GM12892 (cell line): ENCODE data around the gene PKIG.
A peak's percentile ranks its signal among the peaks of the same experiment; 100 is the strongest.

Source experiments
- DNase-seq: peaks from one replicate; pipeline ENCODE4 v3.0.0; 2011; ENCODE audit not compliant: insufficient read length
- FAIRE-seq: peaks from 2 replicates; lab custom pipeline; 2011; peaks lifted over from hg19 to GRCh38; lab: Jason Lieb, UNC
- POLR2A ChIP-seq: IDR thresholded peaks from 2 replicates; pipeline ENCODE4 v1.6.1; 2011; ENCODE audit warnings: low read depth, low read length, control low read depth
- POLR2AphosphoS5 ChIP-seq: IDR thresholded peaks from 2 replicates; pipeline ENCODE4 v1.6.1; 2011; ENCODE audit warnings: low read depth, low read length, control low read depth
- TAF1 ChIP-seq: IDR thresholded peaks from 2 replicates; pipeline ENCODE4 v1.6.1; 2011; ENCODE audit warnings: low read depth, mild to moderate bottlenecking, control low read depth, low read length, borderline replicate concordance

Gene PKIG

DNA sequence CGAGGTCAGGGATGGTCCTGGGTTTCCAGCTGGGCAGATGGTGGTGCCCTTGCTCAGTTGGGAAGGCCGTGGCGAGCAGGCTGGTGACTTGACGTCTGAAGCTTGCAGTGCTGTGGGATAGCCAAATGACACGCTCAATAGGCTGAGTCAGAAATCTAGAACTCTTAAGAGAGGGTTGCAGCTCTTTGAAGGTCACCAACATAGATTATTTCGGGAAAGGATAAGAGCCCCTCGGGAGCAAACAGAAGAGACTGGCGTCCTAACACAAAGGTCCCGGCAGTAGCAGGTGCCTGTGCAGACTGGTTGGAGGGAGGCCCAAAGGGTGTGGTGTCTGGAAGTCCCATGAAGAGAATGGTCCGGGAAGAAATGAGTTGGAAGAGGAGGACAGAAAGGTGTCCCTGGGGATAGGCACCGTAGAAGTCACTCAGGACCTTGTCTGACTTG lies 18.4 kb downstream of the PKIG start:
- FAIRE-seq, result no peak
- TF ChIP-seq TAF1, result no peak
- no peak for TF ChIP-seq POLR2A
- TF ChIP-seq POLR2AphosphoS5, result no peak

DNA sequence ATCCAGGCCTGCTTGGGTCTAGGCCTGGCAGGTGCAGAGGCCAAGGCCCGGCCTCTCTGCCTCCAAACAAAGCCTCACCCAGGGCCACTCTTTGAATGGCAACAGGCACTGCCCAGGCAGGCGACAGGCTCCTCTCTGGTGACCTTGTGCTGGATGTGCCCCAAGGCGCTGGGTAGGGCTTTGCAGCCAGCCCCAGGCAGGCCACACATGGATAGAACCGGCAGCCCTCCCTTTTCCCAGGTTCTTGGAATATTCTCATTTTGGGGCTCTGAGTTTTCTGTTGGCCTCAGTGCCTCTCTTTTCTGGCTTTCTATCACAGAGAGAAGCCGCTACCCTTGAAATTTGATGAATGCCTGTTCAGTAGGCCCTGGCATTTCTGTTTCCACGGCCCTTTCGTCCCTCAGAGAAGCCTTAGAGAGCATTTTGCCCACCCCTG lies 18.9 kb downstream of the PKIG start:
- DNase-seq, result no peak
- no peak for FAIRE-seq
- TF ChIP-seq POLR2AphosphoS5 (no peak), TAF1 (no peak), POLR2A (no peak)

More for the DNA sequence above, 18.4 kb downstream of the PKIG start:
- no peak for DNase-seq

DNA sequence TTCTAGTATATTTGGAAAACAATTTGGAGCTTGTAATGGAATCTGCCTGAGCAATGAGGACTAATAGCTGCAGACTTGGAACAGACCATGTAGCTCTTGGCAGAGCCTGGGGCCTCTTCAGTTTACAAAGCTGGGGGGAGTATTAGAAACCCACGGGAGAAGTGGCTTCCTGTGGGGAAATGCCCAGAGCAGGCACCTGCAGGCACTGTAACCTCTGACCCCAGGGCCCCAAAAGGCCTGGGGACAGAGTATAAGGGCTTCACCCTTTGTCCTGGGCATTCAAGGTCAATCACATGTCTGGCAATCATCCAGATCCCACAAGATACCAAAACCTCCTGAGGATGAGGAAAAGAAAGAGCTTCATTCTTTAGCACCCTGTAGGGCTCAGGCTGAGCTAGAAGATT lies 19.4 kb downstream of the PKIG start:
- DNase-seq, result no peak
- TF ChIP-seq POLR2AphosphoS5, result no peak
- no peak for FAIRE-seq

DNA sequence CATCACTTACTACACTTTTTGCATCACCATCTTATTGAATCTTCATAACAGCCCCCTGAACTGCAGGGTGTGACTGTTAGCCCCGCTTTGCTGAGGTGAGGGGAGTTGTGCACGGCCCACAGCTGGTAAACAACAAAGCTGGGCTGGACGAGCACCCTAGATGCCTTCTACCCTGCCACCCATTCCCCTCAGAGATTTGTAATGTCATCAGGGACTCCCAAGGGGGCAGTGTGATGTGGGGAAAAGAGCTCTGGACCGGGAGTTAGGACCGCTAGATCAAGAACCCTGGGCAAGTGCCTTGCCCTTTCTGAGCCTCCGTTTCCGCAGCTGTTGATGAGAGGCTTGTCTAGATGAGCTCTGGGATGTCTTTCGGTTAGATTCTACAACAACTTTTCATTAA lies 20.9 kb downstream of the PKIG start:
- DNase-seq (no peak), FAIRE-seq (no peak)
- TF ChIP-seq POLR2A, result no peak
- TF ChIP-seq TAF1, result no peak
- TF ChIP-seq POLR2AphosphoS5, result no peak

DNA sequence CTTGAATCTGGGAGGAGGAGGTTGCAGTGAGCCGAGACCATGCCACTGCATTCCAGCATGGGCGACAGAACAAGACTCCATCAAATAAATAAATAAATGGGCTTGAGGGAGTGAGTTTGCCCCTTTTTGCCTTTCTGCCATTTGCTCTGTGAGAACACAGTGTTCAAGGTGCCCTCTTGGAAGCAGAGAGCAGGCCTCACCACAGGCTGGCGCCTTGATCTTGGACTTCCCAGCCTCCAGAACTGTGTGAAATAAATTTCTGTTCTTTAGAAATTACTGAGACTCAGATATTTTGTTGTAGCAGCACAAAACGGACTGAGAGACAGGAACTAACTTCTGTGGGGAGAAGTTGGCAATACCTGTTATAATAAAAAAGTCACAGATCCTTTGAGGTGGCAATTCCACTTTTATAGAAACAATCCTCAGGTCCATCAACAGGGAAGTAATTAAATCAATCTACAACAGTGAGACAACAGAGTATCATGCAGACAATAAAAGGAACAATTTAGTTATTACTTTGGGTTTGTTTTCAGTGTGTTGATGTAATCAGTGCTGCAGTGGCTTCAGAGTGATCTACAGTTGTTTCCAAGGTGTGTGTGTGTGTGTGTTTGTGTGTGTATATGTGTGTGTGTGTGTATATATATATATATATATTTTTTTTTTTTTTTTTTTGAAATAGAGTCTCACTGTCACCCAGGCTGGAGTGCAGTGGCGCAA lies 24.5 kb downstream of the PKIG start:
- no peak for FAIRE-seq
- no peak for DNase-seq

DNA sequence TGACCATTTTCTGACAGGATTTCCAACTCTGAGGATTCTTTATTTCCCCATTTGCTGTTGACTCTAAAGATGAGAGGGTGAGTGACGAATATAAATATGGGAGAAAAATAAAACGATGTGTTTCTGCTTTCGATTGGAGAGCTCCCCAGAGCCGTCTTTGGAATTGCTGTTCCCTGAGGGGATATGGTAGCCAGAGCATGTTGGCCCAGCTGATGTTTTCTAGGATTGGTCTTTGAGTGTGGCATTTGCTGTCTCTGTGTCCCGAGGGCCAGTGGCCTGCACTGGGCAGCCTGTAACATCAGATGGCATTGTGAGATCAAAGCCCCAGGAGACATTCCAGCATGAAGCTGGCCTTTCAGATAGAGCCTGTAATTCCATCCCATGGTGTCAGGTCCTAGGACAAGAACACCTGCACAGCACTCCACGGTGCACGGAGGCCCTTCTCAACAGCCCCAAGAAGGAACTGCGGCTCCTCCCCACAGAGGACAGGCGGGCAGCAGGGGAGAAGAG lies 26.7 kb downstream of the PKIG start:
- TF ChIP-seq TAF1 (no peak), POLR2AphosphoS5 (no peak), POLR2A (no peak)
- FAIRE-seq (no peak), DNase-seq (no peak)

More for the DNA sequence above, 24.5 kb downstream of the PKIG start:
- no peak for TF ChIP-seq POLR2AphosphoS5
- TF ChIP-seq POLR2A, result no peak

DNA sequence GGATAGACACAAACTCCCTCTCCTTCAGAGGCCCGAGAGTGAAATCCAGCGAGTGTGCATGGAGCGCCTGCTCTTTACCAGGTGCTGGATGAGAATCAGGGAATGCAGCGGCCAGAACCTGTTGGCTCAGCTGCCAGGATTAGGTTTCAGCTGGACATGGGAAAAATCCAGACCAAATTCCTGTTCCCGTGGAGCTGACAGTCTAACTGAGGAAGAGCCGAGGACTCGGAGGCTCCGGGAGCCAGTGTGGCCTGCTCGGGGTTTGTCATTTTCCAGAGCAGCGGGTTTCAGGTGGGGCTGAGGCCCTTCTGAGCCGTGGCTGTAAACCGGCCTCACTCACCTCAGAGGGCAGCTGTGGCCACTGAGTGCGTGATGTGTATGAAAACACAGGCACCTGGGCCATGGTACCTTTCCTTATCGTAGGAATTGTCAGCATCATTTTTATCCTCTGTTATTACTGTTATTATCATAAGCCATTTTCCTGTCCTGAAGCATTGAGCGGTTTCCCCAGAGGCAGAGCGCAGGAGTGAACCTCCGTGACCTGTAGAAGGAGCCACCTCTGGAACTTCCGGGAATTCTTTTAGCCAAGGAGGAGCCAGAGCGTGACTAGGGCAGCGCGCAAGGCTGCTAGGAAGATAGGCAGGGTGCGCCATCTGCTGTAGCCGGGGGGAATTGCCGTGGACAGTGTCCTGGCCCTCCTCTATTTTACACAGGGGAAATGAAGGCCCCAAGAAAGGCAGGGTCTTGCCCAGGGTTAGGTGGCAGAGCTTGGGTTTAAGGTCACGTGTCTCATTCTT lies 27.3 kb downstream of the PKIG start:
- FAIRE-seq (peak; percentile 88), DNase-seq (peak; percentile 59)
- TF ChIP-seq POLR2AphosphoS5 (no peak), TAF1 (no peak), POLR2A (no peak)

DNA sequence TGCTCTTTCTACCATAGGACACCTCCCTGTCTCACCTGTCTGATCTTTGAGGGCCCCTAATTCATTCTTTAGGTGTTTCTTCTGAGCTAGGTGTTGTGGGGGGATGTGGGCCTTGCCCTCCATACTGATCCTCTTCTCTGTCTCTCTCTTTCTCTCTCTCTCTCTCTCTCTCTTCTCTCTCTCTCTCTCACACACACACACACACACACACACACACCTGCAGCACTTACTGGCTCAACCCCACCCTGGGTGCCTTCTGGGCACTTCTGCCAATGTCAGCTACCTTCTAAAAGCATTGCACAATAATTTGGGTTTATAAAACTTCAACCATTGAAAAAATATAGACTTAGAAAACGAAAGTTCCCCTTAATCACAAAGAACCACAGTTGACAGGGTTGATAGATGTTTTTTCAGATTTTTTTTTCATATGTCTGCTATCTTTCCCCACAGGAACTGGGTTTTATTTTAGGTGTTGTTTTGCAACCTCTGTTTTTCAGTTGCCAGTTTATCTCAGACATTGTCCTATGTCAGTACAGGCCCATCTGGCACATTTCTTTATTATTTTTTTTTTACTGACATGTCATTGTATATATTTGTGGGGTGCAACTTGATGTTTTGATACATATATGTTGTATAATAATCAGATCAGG lies 28.1 kb downstream of the PKIG start:
- DNase-seq, result no peak
- no peak for FAIRE-seq
- TF ChIP-seq POLR2AphosphoS5 (no peak), TAF1 (no peak), POLR2A (no peak)

DNA sequence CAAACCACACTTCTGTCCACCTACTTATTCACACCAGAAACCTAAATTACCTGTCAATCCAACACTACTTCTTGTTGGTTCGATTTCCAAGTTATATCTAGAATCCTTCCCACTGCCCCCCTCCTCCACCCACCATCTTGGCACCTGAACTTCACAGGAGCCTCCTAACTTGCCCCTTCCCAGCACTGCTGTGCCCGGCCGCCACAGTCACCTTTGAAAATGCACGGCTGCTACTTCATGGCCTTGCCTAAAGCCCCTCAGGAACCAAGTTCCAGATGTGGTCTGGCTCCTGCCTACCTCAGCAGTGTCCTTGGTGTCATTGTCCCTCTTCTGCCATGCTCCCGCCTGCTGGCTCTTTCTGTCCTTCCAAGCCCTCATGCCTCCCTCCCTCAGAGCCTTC lies 31.2 kb downstream of the PKIG start:
- TF ChIP-seq POLR2A, result no peak
- no peak for TF ChIP-seq POLR2AphosphoS5
- no peak for TF ChIP-seq TAF1
- DNase-seq, result no peak
- no peak for FAIRE-seq

DNA sequence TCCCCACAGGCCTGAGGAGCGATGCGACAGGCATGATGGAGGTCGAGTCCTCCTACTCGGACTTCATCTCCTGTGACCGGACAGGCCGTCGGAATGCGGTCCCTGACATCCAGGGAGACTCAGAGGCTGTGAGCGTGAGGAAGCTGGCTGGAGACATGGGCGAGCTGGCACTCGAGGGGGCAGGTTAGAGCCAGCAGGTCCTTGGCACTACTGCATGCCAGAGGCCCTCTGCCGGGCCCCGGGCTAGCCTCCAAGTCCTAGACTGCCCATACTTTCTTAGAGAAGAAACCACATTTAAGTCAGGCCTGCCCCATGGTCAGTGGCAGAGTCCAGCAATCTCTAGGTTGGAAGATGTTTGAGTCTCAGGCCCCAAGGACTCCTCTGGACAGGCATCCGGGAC lies 32.1 kb downstream of the PKIG start:
- no peak for DNase-seq
- no peak for FAIRE-seq
- TF ChIP-seq POLR2AphosphoS5 (no peak), TAF1 (no peak), POLR2A (no peak)

DNA sequence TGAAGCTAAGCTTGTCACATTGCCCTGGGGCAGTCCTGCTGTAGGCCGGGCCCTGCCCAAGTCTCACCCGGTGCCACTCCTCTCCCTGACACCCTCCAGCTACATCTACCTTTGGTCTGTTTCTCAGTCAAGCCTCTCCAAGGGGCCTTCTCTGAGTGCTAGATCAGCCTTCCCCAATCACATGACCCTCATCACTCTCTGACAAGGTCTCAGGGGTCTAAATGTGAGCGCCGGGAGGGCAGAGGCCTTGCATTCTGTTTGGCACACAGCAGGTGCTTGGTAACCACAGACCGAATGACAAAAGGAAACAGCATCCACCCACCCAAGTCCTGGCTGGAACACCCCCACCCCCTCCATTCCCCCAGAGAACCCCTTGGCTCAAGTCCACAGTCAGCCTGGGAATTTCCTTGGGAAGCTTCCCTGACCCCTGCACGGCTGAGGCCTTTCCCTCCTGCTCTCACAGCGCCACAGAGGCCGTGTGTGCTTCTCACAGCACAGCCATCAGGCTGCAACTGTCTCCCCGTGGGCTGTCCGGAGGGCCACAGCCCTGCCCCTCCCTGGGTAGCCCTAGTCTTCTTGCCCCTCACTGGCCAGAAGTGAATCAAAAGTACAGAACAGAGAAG lies 32.9 kb downstream of the PKIG start:
- FAIRE-seq (no peak), DNase-seq (no peak)
- no peak for TF ChIP-seq POLR2A
- TF ChIP-seq POLR2AphosphoS5, result no peak
- no peak for TF ChIP-seq TAF1
